Vagina (tissue), 2 donors: ENCODE measurements around the gene INPP5A. TPM values are rescaled to one million over a fixed set of nuclear protein-coding genes. Genes with fewer than 3 reads are reported as not detected.

Experiments
- DNase-seq, 2 donors: peaks; one replicate each; pipeline ENCODE4 v3.0.0-alpha.2; 2017; ENCODE audit errors: extremely low spot score in 2 of 2
- H3K27ac ChIP-seq: fragments of 200-600 bp; sonication (generic); one replicate; pipeline ENCODE4 v1.5.1; 2019
- H3K27me3 ChIP-seq: fragments of 200-600 bp; sonication (generic); one replicate; pipeline ENCODE4 v1.5.1; 2019
- H3K36me3 ChIP-seq, 2 donors: fragments of 200-600 bp; sonication (generic); one replicate each; pipeline ENCODE4 v1.5.1; 2017 to 2019
- H3K4me1 ChIP-seq: fragments of 200-600 bp; sonication (generic); one replicate; pipeline ENCODE4 v1.5.1; 2019
- H3K4me3 ChIP-seq, 2 donors: fragments of 200-600 bp; sonication (generic); 1 replicate in 1 of 2; 2 replicates in 1 of 2; pipeline ENCODE4 v1.5.1; 2016 to 2019
- H3K9me3 ChIP-seq: fragments of 200-600 bp; sonication (generic); one replicate; pipeline ENCODE4 v1.5.1; 2019
- POLR2A ChIP-seq, 2 donors: fragments of 450-650 bp; IDR thresholded peaks; one replicate each; pipeline ENCODE4 v1.6.1; 2017; ENCODE audit warnings: antibody characterized with exemption in 2 of 2, mild to moderate bottlenecking in 2 of 2, moderate library complexity in 2 of 2
- POLR2AphosphoS5 ChIP-seq, 2 donors: sonication (generic); formaldehyde crosslinking; IDR thresholded peaks; one replicate each; pipeline ENCODE4 v1.9.0; 2017; ENCODE audit warnings: antibody characterized with exemption in 2 of 2, mild to moderate bottlenecking in 2 of 2, low read depth in 1 of 2; ENCODE audit not compliant: insufficient read depth in 1 of 2
- intact Hi-C: fragments of 100-400 bp; cut with DNase I; formaldehyde crosslinking; loops from one replicate; pipeline ENCODE4 v1.15.1; 2023
- total RNA-seq: library from RNA; depleted of rRNA; stranded (reverse); fragments of >200 nt; gene quantifications from one replicate; pipeline ENCODE4 v1.2.3, GENCODE V29; 2016
- TF ChIP-seq, protein P1 (sequence below), 3 experiments: fragments of 450-650 bp in 2 of 3; fragments of 200-600 bp in 1 of 3; sonication (generic) in 1 of 3; IDR thresholded peaks; one replicate each; pipeline ENCODE4 v1.5.1; 2017 to 2019; ENCODE audit warnings: antibody characterized with exemption in 3 of 3, mild to moderate bottlenecking in 2 of 3, moderate library complexity in 2 of 3

Gene INPP5A
- total RNA-seq, 1 donor from 2014 or later = 24.3 TPM

DNA sequence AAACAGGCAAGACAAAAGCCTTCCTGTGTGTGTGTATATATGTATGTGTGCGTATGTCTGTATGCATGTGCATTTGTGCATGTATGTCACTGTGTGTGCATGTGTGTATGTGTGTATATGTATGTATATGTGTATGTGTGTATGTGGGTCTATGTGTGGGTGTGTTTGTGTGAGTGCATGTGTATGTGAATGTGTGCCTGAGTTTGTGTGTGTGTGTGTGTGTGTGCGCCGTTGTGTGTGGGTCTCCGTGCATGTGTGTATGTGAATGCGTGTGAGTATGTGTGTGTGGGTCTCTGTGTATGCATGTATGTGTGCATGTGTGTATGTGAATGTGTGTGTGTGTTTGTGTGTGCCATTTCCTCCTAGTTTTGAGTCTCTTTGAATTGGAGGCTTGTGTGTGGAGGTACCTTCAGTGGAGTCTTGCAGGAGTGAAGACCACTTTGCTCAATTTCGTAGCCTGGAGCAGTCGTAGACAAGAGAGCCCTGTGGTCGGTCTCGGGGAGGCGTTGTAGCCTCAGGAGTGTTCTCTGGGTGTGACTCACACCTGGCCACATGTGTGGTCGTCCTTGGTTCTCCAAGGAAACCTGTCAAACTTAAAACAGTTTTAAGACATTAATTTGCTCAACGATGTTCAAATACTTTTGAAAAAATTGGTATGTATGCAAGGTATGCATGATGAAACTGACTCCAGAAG is 28.1 kb downstream of the INPP5A start:
- TF ChIP-seq POLR2A (IDR thresholded peaks at IDR 0.05) (no peak), POLR2AphosphoS5 (IDR thresholded peaks at IDR 0.05; ENCODE audit: insufficient read depth in 1 of 2, low read depth in 1 of 2) (no peak)
- TF ChIP-seq, protein P1, sequence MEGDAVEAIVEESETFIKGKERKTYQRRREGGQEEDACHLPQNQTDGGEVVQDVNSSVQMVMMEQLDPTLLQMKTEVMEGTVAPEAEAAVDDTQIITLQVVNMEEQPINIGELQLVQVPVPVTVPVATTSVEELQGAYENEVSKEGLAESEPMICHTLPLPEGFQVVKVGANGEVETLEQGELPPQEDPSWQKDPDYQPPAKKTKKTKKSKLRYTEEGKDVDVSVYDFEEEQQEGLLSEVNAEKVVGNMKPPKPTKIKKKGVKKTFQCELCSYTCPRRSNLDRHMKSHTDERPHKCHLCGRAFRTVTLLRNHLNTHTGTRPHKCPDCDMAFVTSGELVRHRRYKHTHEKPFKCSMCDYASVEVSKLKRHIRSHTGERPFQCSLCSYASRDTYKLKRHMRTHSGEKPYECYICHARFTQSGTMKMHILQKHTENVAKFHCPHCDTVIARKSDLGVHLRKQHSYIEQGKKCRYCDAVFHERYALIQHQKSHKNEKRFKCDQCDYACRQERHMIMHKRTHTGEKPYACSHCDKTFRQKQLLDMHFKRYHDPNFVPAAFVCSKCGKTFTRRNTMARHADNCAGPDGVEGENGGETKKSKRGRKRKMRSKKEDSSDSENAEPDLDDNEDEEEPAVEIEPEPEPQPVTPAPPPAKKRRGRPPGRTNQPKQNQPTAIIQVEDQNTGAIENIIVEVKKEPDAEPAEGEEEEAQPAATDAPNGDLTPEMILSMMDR (IDR thresholded peaks at IDR 0.05) = no peak
- H3K27ac ChIP-seq = no peak overlapping the region
- H3K4me3 ChIP-seq = no peak overlapping the region
- no peaks in the 10 kb centered on the region for H3K9me3 ChIP-seq
- no peak for DNase-seq
- intact Hi-C loops = no loop called here
- H3K4me1 ChIP-seq = peaks cover 32% of the 10 kb centered on the region
- no peaks in the 10 kb centered on the region for H3K36me3 ChIP-seq
- H3K27me3 ChIP-seq = no peaks in the 10 kb centered on the region

DNA sequence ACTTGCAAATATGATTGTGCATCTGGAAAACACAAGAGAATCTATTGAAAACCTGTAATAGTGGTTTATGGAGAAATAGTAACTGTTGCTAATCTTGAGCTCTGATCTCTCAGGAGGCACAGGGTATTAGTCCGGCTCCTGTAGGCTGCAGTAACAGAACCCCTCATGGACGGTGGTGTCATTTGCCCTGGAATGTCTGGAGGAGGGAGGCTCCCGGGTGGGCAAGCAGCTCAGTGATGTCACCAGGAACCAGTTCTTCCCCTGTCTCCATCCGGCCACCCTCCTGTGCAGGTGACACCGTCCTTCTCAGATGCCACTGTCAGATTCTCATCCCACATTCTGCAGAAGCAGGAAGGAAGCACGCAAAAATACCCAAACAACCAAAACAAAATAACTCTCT is 29.3 kb downstream of the INPP5A start:
- H3K9me3 ChIP-seq = no peaks in the 10 kb centered on the region
- peaks cover 40% of the 10 kb centered on the region for H3K4me1 ChIP-seq
- no peak overlapping the region for H3K27ac ChIP-seq
- H3K27me3 ChIP-seq = no peaks in the 10 kb centered on the region
- TF ChIP-seq POLR2AphosphoS5 (IDR thresholded peaks at IDR 0.05; ENCODE audit: insufficient read depth in 1 of 2, low read depth in 1 of 2) (no peak), POLR2A (IDR thresholded peaks at IDR 0.05) (no peak)
- TF ChIP-seq, protein P1 (IDR thresholded peaks at IDR 0.05) = no peak
- intact Hi-C loops = no loop called here
- no peak for DNase-seq
- no peaks in the 10 kb centered on the region for H3K36me3 ChIP-seq
- no peak overlapping the region for H3K4me3 ChIP-seq

DNA sequence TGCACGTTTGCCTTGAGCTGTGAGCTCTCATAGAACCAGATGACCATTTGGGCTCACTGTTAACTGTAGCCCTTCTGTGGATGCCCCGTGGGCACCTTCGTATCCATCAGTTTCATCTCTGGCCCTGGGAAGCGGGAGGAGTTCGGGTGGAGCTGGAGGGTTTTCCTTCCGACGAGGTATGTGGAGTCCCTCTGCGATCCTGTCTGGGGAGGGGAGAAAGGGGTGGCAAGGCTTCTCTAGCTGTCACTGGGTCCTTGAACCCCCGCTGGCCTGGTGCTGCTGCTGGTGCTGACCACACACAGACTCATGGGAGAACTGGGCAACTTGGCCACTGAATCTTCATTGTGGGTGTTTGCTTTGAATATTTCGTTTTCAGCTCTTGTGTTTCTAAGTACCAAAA is 32.7 kb downstream of the INPP5A start:
- no peak for TF ChIP-seq POLR2A (IDR thresholded peaks at IDR 0.05)
- TF ChIP-seq, protein P1 (IDR thresholded peaks at IDR 0.05) = no peak
- no peak for TF ChIP-seq POLR2AphosphoS5 (IDR thresholded peaks at IDR 0.05; ENCODE audit: insufficient read depth in 1 of 2, low read depth in 1 of 2)
- Histone ChIP-seq H3K9me3 (no peaks in the 10 kb centered on the region), H3K4me1 (peaks cover 42% of the 10 kb centered on the region), H3K27ac (no peak overlapping the region), H3K36me3 (no peaks in the 10 kb centered on the region), H3K4me3 (no peak overlapping the region), H3K27me3 (no peaks in the 10 kb centered on the region)
- intact Hi-C loops = no loop called here
- DNase-seq = no peak

DNA sequence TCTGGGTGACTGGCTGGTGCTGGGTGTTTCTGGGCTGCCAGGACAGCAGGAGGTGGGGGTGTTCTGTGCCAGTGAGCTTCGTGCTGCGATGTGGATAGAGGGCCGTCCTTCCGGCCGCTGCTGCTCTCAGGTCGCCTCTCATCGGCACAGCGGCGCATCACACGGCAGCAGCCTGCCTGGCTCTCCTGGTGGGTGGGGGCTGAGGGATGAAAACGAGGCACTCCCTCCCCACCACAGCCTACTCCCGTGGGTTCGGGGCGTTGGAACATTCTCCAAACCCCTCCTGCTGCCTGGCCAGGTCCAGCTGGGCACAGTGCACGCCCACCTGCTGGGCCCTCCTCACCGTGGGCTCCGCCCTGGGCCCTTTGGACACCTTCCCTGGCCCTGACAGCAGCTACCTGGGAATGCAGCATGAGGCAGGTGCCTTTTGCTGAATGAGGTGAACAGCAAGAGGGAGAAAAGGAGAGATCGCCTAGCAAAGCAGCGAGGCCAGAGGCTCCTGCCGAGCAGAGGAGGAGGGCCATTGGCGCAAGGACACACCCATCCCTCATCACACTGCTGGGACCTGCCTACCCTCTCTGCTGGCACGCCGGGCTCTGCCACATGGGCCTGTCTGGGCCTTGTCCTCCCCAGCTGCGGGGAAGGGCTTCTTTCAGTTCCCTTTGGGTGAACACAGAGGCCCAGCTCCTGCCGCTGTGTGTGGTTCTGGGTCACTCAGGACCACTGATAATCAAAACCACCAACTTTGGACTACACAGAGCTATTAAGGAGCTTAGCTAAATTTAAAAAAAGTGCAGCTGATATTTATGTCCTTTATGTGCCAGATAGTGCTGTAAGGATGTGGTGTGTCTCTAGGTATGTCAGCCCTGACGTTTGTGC is 33.4 kb downstream of the INPP5A start:
- H3K36me3 ChIP-seq = no peaks in the 10 kb centered on the region
- intact Hi-C loops = no loop called here
- no peaks in the 10 kb centered on the region for H3K9me3 ChIP-seq
- H3K27me3 ChIP-seq = no peaks in the 10 kb centered on the region
- H3K4me3 ChIP-seq = no peak overlapping the region
- no peak overlapping the region for H3K27ac ChIP-seq
- no peak for TF ChIP-seq POLR2AphosphoS5 (IDR thresholded peaks at IDR 0.05; ENCODE audit: insufficient read depth in 1 of 2, low read depth in 1 of 2)
- no peak for DNase-seq
- peaks cover 49% of the 10 kb centered on the region for H3K4me1 ChIP-seq

DNA sequence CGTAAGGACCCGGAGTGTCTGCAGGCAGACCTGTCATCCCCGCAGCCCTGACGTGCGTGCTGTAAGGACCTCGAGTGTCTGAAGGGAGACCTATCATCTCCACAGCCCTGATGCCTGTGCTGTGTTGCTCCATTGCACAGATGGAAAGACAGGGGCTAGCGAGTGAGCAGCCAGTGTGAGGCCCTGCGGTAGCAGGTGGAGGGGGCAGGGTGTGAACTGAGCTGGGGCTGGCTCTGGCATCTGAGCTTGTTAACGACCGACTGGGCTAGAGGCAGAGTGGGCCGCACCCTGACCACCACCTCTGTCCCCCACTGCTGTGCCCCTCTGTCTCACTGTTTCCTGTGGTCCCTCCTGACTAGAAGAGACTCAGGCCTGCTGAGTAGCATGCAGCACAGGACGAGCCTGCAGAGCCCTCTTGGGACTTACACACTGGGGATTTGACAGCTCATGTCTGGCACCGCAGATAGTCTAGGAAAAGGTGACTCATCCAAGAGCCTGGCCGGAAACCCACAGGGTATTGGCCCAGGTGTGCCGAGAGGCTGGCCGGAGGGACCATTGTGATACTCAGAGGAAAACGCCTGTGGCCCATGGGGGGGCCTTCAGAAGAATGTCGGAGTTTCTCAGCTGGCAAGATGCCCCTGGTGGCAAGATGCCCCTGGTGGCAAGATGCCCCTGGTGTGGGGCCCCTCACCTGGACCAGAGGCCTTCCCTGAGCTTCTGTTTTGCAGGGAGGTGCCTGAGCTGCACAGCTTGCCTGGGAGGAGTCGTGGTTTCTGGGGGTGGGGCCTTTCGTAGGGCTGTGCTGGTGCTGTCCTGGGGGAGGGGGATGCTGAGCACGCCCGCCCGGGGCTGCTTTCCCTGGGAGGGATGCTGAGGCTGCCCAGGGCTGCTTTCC is 34.3 kb downstream of the INPP5A start:
- H3K36me3 ChIP-seq = no peaks in the 10 kb centered on the region
- intact Hi-C loops = no loop called here
- no peak overlapping the region for H3K4me3 ChIP-seq
- TF ChIP-seq POLR2AphosphoS5 (IDR thresholded peaks at IDR 0.05; ENCODE audit: insufficient read depth in 1 of 2, low read depth in 1 of 2) (peak; percentile 37 to 69), POLR2A (IDR thresholded peaks at IDR 0.05) (no peak)
- TF ChIP-seq, protein P1 (IDR thresholded peaks at IDR 0.05) = no peak
- no peak for DNase-seq
- peak overlapping the region; percentile 1 for H3K27ac ChIP-seq
- peaks cover 58% of the 10 kb centered on the region for H3K4me1 ChIP-seq
- H3K9me3 ChIP-seq = no peaks in the 10 kb centered on the region
- no peaks in the 10 kb centered on the region for H3K27me3 ChIP-seq
